ENCODE results near the gene SUSD3.

SUSD3 gene

DNA sequence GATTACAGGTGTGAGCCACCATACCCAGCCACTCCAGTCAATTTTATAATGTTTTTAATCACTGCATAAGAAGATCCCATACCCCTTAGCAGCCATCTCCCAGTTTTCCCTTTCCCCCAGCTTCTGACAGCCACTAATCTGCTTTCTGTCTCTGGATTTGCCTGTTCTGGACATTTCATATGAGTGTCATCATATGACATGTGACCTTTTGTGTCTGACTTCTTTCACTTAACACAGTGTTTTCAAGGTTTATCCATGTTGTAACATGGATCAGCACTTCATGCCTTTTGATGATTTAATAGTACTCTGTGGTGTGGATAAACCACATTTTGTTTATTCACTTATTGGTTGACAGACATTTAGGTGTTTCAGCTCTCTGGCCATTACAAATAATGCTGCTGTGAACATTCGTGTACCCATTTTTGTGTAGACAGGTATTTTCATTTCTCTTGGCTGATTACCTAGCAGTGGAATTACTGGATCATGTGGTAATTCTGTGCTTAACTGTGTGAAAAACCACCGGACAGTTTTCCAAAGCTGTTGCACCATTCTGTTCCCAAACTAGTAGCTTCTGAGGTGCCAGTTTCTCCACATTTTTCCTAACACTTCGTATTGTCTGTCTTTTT is 8.6 kb downstream of the SUSD3 start:
- peaks cover 0 to 9% (median 0%) of the 10 kb centered on the region in 11 experiments; a peak in 2 of 22 replicates for H4K20me1 ChIP-seq
- H3K27ac ChIP-seq, result 0 out of 22 replicates have a peak overlapping the region, but pooled peaks of 2 of the 11 experiments have one; percentile 87 to 91
- peaks cover 0 to 5% (median 0%) of the 10 kb centered on the region in 11 experiments; a peak in 1 of 22 replicates for H3K9me3 ChIP-seq (replicated peaks in 1 of 11)
- peak overlapping the region in 2 of 11 experiments; percentile 9 to 95; a peak in 1 of 22 replicates for H3K4me2 ChIP-seq
- no peak overlapping the region for H3K9ac ChIP-seq
- H3K4me1 ChIP-seq, result peaks cover 53 to 68% (median 61%) of the 10 kb centered on the region in 10 experiments
- H3K36me3 ChIP-seq, result peaks cover 0 to 25% (median 12%) of the 10 kb centered on the region in 11 experiments; a peak in 12 of 22 replicates
- H3K4me3 ChIP-seq, result no peak overlapping the region
- TF ChIP-seq Cebpa-rat (IDR thresholded peaks at IDR 0.05), result no peak
- no peaks in the 10 kb centered on the region for H3K27me3 ChIP-seq

DNA sequence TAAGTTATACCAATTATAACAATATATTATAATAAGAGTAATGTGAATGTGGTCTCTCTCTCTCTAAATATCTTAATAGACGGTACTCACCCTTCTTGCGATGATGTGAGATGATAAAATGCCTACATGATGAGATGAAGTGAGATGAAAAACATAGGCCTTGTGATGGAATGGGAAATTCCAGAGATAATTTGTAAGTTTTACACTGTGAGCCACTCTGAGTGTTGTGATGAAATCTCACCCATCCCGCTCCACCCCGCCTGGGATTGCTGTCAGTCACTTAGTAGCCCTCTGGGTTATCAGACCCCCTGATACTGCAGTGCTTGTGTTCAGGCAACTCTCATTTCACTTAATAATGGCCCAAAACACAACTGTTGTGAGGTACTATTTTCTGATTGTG is 10.5 kb downstream of the SUSD3 start:
- H4K20me1 ChIP-seq, result no peaks in the 10 kb centered on the region
- peaks cover 0 to 5% (median 0%) of the 10 kb centered on the region in 11 experiments; a peak in 1 of 22 replicates for H3K9me3 ChIP-seq (replicated peaks in 1 of 11)
- H3K27me3 ChIP-seq, result no peaks in the 10 kb centered on the region
- H3K27ac ChIP-seq, result no peak overlapping the region
- no peak for TF ChIP-seq Cebpa-rat (IDR thresholded peaks at IDR 0.05)
- peaks cover 45 to 68% (median 60%) of the 10 kb centered on the region in 10 experiments for H3K4me1 ChIP-seq
- no peak overlapping the region for H3K4me2 ChIP-seq
- H3K4me3 ChIP-seq, result no peak overlapping the region
- peaks cover 0 to 25% (median 12%) of the 10 kb centered on the region in 11 experiments; a peak in 12 of 22 replicates for H3K36me3 ChIP-seq
- no peak overlapping the region for H3K9ac ChIP-seq

DNA sequence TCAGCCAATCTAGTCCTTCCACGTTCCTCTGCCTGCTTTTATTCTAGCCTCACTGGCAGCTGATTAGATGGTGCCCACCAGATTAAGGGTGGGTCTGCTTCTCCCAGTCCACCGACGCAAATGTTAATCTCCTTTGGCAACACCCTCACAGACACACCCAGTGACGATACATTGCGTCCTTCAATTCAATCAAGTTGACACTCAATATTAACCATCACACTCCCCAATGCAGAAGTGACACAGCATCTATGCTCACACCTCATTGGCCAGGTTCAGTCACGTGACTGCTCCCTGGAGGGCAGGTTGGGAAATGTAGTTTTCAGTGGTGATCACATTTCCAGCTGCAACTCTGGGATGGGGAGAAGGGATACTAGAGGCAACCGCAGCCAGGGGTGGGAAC is 13.0 kb downstream of the SUSD3 start:
- Histone ChIP-seq H3K36me3 (peaks cover 0 to 31% (median 13%) of the 10 kb centered on the region in 11 experiments; a peak in 13 of 22 replicates), H3K9ac (no peak overlapping the region), H3K4me2 (peak overlapping the region in 9 of 11 experiments; percentile 61 to 89 (median 80); a peak in 18 of 22 replicates), H3K4me3 (no peak overlapping the region), H3K4me1 (peaks cover 20 to 52% (median 37%) of the 10 kb centered on the region in 10 experiments), H3K27me3 (no peaks in the 10 kb centered on the region), H3K27ac (peak overlapping the region in 7 of 11 experiments; percentile 51 to 76 (median 63); a peak in 9 of 22 replicates), H3K9me3 (replicated peaks in 1 of 11) (peaks cover 0 to 5% (median 0%) of the 10 kb centered on the region in 11 experiments; a peak in 1 of 22 replicates), H4K20me1 (no peaks in the 10 kb centered on the region)
- no peak for TF ChIP-seq Cebpa-rat (IDR thresholded peaks at IDR 0.05)

DNA sequence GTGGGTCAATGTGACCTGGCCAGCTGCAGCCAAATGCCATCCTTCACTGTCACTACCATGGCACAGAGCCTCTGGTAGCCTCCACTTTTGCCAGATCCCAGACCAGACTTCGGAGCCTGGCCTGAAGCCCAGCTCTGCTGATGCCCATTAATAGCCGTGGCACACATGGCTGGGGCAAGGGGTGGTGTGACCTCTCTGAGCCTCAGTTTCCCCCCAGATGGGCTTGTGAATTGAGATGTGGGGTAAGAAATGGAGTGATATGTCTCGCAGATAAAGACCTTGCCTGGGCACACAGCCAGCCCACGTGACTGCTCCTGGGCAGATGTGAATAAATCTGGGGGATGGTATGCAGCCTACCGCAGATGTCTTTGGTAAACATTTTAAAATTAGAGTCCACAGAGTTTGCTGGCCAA is 13.9 kb downstream of the SUSD3 start:
- peaks cover 0 to 5% (median 0%) of the 10 kb centered on the region in 11 experiments; a peak in 1 of 22 replicates for H3K9me3 ChIP-seq (replicated peaks in 1 of 11)
- no peak for TF ChIP-seq Cebpa-rat (IDR thresholded peaks at IDR 0.05)
- 0 out of 20 replicates have a peak overlapping the region, but pooled peaks of 1 of the 10 experiments have one; percentile 16 for H3K4me3 ChIP-seq
- H3K4me2 ChIP-seq, result peak overlapping the region; percentile 44 to 89 (median 74)
- H3K9ac ChIP-seq, result peak overlapping the region in 7 of 11 experiments; percentile 24 to 61 (median 39); a peak in 11 of 22 replicates
- peaks cover 0 to 39% (median 15%) of the 10 kb centered on the region in 11 experiments; a peak in 15 of 22 replicates for H3K36me3 ChIP-seq
- peak overlapping the region in 8 of 11 experiments; percentile 48 to 76 (median 62); a peak in 14 of 22 replicates for H3K27ac ChIP-seq
- H3K27me3 ChIP-seq, result no peaks in the 10 kb centered on the region
- no peaks in the 10 kb centered on the region for H4K20me1 ChIP-seq
- H3K4me1 ChIP-seq, result peaks cover 15 to 42% (median 32%) of the 10 kb centered on the region in 10 experiments

DNA sequence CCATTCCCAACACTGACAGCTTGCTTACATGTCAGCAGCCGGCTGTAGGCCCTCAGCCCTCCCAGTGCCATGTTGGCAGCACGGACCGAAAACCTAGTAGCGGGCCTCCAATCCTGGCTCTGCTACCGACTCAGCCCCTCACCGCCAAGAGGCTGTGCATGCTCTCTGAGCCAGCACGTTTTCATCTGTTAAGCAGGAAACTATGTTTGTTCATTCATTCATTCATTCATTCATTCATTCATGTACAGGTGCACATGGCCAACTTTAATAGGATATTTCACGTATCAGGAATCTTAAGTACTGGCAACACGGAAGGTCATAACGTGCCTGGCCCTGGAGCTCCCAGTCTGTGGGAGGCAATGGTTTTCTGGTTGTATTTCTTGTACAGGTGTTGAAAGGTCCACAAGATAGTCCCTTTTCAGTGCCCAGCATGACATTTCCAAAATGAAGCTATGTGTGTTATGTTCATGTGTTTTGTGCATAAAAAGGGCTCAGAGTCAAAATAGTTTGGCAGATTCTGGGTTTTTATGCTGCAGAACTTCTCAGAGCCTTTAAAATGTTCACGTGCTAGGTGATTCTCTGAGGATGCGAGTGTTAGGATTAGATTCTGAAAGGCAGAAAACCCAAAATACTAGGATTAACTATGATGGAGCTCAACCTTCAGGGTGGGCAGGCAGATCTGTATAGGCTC is 17.7 kb downstream of the SUSD3 start:
- Histone ChIP-seq H3K9ac (no peak overlapping the region), H4K20me1 (no peaks in the 10 kb centered on the region)

DNA sequence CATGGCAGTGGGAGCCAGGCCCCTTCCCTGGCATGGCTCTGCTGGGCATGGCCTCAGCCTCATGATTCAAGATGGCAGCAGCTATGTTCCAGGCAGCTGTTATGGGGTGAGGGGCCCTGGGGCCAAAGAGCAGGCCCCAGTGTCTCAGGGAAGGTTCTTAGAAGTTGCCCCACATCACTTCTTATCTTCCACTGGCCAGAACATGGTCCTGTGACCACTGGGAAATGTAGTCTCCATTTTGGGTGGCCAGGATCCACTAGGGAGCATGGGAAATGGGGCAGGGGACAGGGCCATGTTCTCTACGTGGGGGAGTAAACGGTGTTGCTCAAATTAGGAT is 18.3 kb downstream of the SUSD3 start:
- H3K4me3 ChIP-seq, result no peak overlapping the region

More for the DNA sequence above, 17.7 kb downstream of the SUSD3 start:
- Histone ChIP-seq H3K4me1 (peaks cover 13 to 60% (median 37%) of the 10 kb centered on the region in 10 experiments), H3K36me3 (peaks cover 2 to 49% (median 30%) of the 10 kb centered on the region in 11 experiments; a peak in 18 of 22 replicates), H3K27ac (no peak overlapping the region; a peak in 1 of 22 replicates), H3K4me3 (no peak overlapping the region), H3K27me3 (no peaks in the 10 kb centered on the region), H3K9me3 (replicated peaks in 1 of 11) (no peaks in the 10 kb centered on the region), H3K4me2 (no peak overlapping the region)
- TF ChIP-seq Cebpa-rat (IDR thresholded peaks at IDR 0.05), result no peak

DNA sequence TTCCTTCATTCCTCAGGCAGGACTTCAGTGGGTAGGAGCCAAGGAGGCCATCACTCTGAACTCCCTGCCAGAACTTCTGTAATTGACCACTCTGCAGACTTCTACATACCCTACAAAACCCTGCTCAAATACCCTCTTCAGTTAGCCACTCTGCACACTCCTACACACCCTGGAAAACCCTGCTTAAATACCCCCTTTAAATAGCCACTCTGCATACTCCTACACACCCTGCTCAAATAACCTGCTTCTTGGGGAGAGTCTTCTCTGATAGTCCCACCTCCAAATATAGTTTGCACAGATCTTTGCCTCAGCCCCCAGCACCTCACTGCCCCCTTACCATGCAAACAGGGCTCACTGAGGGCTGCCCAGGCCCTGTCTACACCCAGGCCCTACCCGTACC is 18.9 kb downstream of the SUSD3 start:
- H3K36me3 ChIP-seq, result peaks cover 2 to 53% (median 30%) of the 10 kb centered on the region in 11 experiments; a peak in 16 of 22 replicates
- H3K9me3 ChIP-seq (replicated peaks in 1 of 11), result no peaks in the 10 kb centered on the region
- no peak overlapping the region; a peak in 1 of 22 replicates for H3K4me2 ChIP-seq
- H3K27me3 ChIP-seq, result no peaks in the 10 kb centered on the region
- H3K27ac ChIP-seq, result no peak overlapping the region
- H3K4me3 ChIP-seq, result no peak overlapping the region
- H3K9ac ChIP-seq, result no peak overlapping the region
- TF ChIP-seq Cebpa-rat (IDR thresholded peaks at IDR 0.05), result no peak
- H4K20me1 ChIP-seq, result no peaks in the 10 kb centered on the region
- peaks cover 14 to 51% (median 30%) of the 10 kb centered on the region in 10 experiments for H3K4me1 ChIP-seq

More for the DNA sequence above, 18.3 kb downstream of the SUSD3 start:
- no peak overlapping the region; a peak in 1 of 22 replicates for H3K27ac ChIP-seq
- no peak overlapping the region for H3K9ac ChIP-seq
- H3K4me2 ChIP-seq, result no peak overlapping the region
- H3K9me3 ChIP-seq (replicated peaks in 1 of 11), result no peaks in the 10 kb centered on the region
- no peak for TF ChIP-seq Cebpa-rat (IDR thresholded peaks at IDR 0.05)
- H3K4me1 ChIP-seq, result peaks cover 17 to 57% (median 33%) of the 10 kb centered on the region in 10 experiments
- H3K27me3 ChIP-seq, result no peaks in the 10 kb centered on the region
- no peaks in the 10 kb centered on the region for H4K20me1 ChIP-seq
- peaks cover 2 to 51% (median 30%) of the 10 kb centered on the region in 11 experiments; a peak in 18 of 22 replicates for H3K36me3 ChIP-seq

DNA sequence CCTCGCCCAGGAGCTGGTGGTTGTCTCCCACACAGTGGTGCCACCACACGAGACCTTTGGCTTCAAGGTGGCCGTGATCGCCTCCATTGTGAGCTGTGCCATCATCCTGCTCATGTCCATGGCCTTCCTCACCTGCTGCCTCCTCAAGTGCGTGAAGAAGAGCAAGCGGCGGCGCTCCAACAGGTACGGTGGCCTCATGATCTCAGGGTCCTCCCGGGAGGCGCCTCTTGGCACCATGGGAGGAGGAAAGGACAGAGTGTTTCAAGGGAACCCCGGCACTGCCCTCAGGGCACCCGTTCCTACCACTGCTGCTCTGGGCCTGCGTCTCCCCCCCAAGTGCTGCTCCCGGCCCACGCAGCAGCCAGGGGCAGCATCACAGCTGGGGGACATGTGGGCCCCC is 19.3 kb downstream of the SUSD3 start:
- H3K27me3 ChIP-seq, result no peaks in the 10 kb centered on the region
- TF ChIP-seq Cebpa-rat (IDR thresholded peaks at IDR 0.05), result no peak
- no peak overlapping the region for H3K4me3 ChIP-seq
- H3K9me3 ChIP-seq (replicated peaks in 1 of 11), result no peaks in the 10 kb centered on the region
- H3K4me1 ChIP-seq, result peaks cover 13 to 51% (median 29%) of the 10 kb centered on the region in 10 experiments
- H4K20me1 ChIP-seq, result no peaks in the 10 kb centered on the region
- peak overlapping the region in 1 of 11 experiments; percentile 20; a peak in 1 of 22 replicates for H3K4me2 ChIP-seq
- H3K27ac ChIP-seq, result 0 out of 22 replicates have a peak overlapping the region, but pooled peaks of 1 of the 11 experiments have one; percentile 6
- no peak overlapping the region for H3K9ac ChIP-seq
- H3K36me3 ChIP-seq, result peaks cover 2 to 53% (median 30%) of the 10 kb centered on the region in 11 experiments; a peak in 16 of 22 replicates

DNA sequence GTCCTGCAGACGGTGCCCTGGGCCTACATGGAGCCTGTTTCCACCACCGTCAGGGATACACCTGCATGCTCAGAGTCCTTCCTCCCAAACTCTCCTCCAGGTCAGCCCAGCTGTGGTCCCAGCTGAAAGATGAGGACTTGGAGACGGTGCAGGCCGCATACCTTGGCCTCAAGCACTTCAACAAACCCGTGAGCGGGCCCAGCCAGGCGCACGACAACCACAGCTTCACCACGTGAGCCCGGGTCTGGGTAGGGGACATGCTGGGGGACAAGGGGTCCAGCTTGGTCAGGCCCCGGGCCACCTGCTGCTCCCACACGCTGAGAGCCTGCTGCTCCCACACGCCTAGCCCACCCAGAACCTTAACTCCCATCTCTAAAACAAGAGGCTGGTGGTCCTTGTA is 20.9 kb downstream of the SUSD3 start:
- H3K36me3 ChIP-seq, result peaks cover 5 to 58% (median 37%) of the 10 kb centered on the region in 11 experiments; a peak in 21 of 22 replicates
- H3K9me3 ChIP-seq (replicated peaks in 1 of 11), result no peaks in the 10 kb centered on the region
- TF ChIP-seq Cebpa-rat (IDR thresholded peaks at IDR 0.05), result no peak
- no peak overlapping the region for H3K9ac ChIP-seq
- no peak overlapping the region; a peak in 1 of 22 replicates for H3K27ac ChIP-seq
- peaks cover 11 to 50% (median 32%) of the 10 kb centered on the region in 10 experiments for H3K4me1 ChIP-seq
- H4K20me1 ChIP-seq, result no peaks in the 10 kb centered on the region
- no peaks in the 10 kb centered on the region for H3K27me3 ChIP-seq
- no peak overlapping the region for H3K4me2 ChIP-seq
- H3K4me3 ChIP-seq, result no peak overlapping the region

Data from BLaER1 treated with 17β-estradiol and CSF1 and Interleukin-3, amounts not matched to agents 10 nM and 100 nM (cell line).